OCI-LY7 (cell line): ENCODE data around the gene TRIM13.

ENCODE experiments used
- EZH2phosphoT487 ChIP-seq: fragments of 200-600 bp; sonication (generic); IDR thresholded peaks from 2 replicates; pipeline ENCODE4 v1.6.1; 2018; ENCODE audit warnings: low read depth, borderline replicate concordance, mild to moderate bottlenecking, mixed run types, antibody characterized with exemption, low read length, moderate library complexity, mixed read lengths
- TF ChIP-seq, protein P1 (sequence below): fragments of 200-600 bp; sonication (generic); conservative IDR thresholded peaks from 2 replicates; pipeline ENCODE4 v1.5.1; 2014; ENCODE audit warnings: mild to moderate bottlenecking, antibody characterized with exemption, low read length, moderate library complexity, mixed read lengths

DNA sequence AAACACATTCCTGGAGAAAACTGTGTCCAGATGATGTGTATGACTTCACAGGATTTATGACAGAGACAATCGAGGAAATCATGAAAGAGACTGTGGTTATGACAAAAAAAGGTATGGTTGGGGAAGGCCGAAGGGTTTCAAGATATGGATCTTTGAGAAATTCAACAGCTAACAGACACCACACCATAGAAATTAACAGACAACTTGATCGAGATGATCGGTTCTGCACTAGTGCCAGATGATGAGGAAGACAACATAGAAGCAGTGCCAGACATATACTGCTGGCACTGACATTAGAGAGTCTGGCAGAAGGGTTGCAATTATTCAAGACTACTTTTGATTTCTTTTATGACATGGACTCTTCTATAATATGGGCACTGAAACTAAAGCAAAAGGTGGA lies 55.6 kb downstream of the TRIM13 start:
- TF ChIP-seq, protein P1, sequence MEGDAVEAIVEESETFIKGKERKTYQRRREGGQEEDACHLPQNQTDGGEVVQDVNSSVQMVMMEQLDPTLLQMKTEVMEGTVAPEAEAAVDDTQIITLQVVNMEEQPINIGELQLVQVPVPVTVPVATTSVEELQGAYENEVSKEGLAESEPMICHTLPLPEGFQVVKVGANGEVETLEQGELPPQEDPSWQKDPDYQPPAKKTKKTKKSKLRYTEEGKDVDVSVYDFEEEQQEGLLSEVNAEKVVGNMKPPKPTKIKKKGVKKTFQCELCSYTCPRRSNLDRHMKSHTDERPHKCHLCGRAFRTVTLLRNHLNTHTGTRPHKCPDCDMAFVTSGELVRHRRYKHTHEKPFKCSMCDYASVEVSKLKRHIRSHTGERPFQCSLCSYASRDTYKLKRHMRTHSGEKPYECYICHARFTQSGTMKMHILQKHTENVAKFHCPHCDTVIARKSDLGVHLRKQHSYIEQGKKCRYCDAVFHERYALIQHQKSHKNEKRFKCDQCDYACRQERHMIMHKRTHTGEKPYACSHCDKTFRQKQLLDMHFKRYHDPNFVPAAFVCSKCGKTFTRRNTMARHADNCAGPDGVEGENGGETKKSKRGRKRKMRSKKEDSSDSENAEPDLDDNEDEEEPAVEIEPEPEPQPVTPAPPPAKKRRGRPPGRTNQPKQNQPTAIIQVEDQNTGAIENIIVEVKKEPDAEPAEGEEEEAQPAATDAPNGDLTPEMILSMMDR: no peak
- TF ChIP-seq EZH2phosphoT487: no peak
